IPS-20b (cell line): Measurements from ENCODE around the gene ZDHHC9.

Source experiments
- H3K27ac ChIP-seq: one replicate; pipeline ENCODE4 v1.5.1; 2013; ENCODE audit warnings: low read length
- H3K27me3 ChIP-seq: 2 replicates; pipeline ENCODE4 v1.6.1; 2013; ENCODE audit warnings: mild to moderate bottlenecking, low read length, inconsistent platforms; ENCODE audit not compliant: insufficient read depth
- H3K36me3 ChIP-seq: 2 replicates; pipeline ENCODE4 v1.6.1; 2013; ENCODE audit warnings: low read depth, mild to moderate bottlenecking, inconsistent platforms, low read length, moderate library complexity; ENCODE audit not compliant: insufficient read depth
- H3K4me1 ChIP-seq: 2 replicates; pipeline ENCODE4 v1.6.1; 2013; ENCODE audit warnings: mild to moderate bottlenecking, control low read depth, inconsistent platforms, low read length, moderate library complexity; ENCODE audit not compliant: insufficient read depth
- H3K4me3 ChIP-seq: 2 replicates; pipeline ENCODE4 v1.5.1; 2013; ENCODE audit warnings: mild to moderate bottlenecking, low read length, inconsistent platforms
- H3K9ac ChIP-seq: 2 replicates; pipeline ENCODE4 v1.6.1; 2013; ENCODE audit warnings: low read depth, mild to moderate bottlenecking, inconsistent platforms, low read length, moderate library complexity
- H3K9me3 ChIP-seq: 2 replicates; pipeline ENCODE4 v1.6.1; 2013; ENCODE audit warnings: mild to moderate bottlenecking, low read depth, low read length, inconsistent platforms; ENCODE audit not compliant: insufficient read depth

Gene ZDHHC9

GRCh38 chrX:129782706-129783105 is 61.0 kb downstream of the ZDHHC9 start:
- H3K4me1 ChIP-seq, result no peaks in the 10 kb centered on the region
- H3K9ac ChIP-seq, result no peak overlapping the region
- no peaks in the 10 kb centered on the region for H3K36me3 ChIP-seq
- H3K4me3 ChIP-seq, result no peak overlapping the region
- no peaks in the 10 kb centered on the region for H3K27me3 ChIP-seq
- no peaks in the 10 kb centered on the region for H3K9me3 ChIP-seq
- H3K27ac ChIP-seq, result no peak overlapping the region

GRCh38 chrX:129781680-129782495 is 61.8 kb downstream of the ZDHHC9 start:
- Histone ChIP-seq H3K9me3 (no peaks in the 10 kb centered on the region), H3K36me3 (no peaks in the 10 kb centered on the region), H3K4me3 (no peak overlapping the region), H3K4me1 (no peaks in the 10 kb centered on the region), H3K9ac (no peak overlapping the region), H3K27me3 (no peaks in the 10 kb centered on the region), H3K27ac (no peak overlapping the region)

- Histone ChIP-seq H3K27ac (no peak overlapping the region), H3K36me3 (no peaks in the 10 kb centered on the region), H3K4me1 (no peaks in the 10 kb centered on the region), H3K9me3 (no peaks in the 10 kb centered on the region), H3K9ac (no peak overlapping the region), H3K27me3 (no peaks in the 10 kb centered on the region), H3K4me3 (no peak overlapping the region)
Observed at GRCh38 chrX:129781134-129781672, 62.5 kb downstream of the ZDHHC9 start.

GRCh38 chrX:129780441-129781105 is 63.1 kb downstream of the ZDHHC9 start:
- Histone ChIP-seq H3K4me3 (no peak overlapping the region), H3K27me3 (no peaks in the 10 kb centered on the region), H3K4me1 (no peaks in the 10 kb centered on the region), H3K9me3 (no peaks in the 10 kb centered on the region), H3K27ac (no peak overlapping the region), H3K36me3 (no peaks in the 10 kb centered on the region), H3K9ac (no peak overlapping the region)

GRCh38 chrX:129779747-129780146 is 63.9 kb downstream of the ZDHHC9 start, which contains the start of gene SASH3:
SASH3 (plus strand) TSS chrX:129779949; CDS start chrX:129780098, 149 bp downstream.
- Histone ChIP-seq H3K4me3 (no peak within 1 kb of the TSS), H3K9ac (no peak within 1 kb of the TSS), H3K36me3 (no peaks in the 10 kb centered on the region), H3K4me1 (no peaks in the 10 kb centered on the region), H3K9me3 (no peaks in the 10 kb centered on the region), H3K27ac (no peak within 1 kb of the TSS), H3K27me3 (no peaks in the 10 kb centered on the region)

GRCh38 chrX:129779086-129779672 is 64.5 kb downstream of the ZDHHC9 start:
- no peaks in the 10 kb centered on the region for H3K9me3 ChIP-seq
- no peak overlapping the region for H3K27ac ChIP-seq
- H3K27me3 ChIP-seq, result no peaks in the 10 kb centered on the region
- H3K4me3 ChIP-seq, result no peak overlapping the region
- H3K36me3 ChIP-seq, result no peaks in the 10 kb centered on the region
- no peaks in the 10 kb centered on the region for H3K4me1 ChIP-seq
- H3K9ac ChIP-seq, result no peak overlapping the region

GRCh38 chrX:129777218-129778030 is 66.3 kb downstream of the ZDHHC9 start:
- no peaks in the 10 kb centered on the region for H3K4me1 ChIP-seq
- no peaks in the 10 kb centered on the region for H3K27me3 ChIP-seq
- no peaks in the 10 kb centered on the region for H3K9me3 ChIP-seq
- no peak overlapping the region for H3K4me3 ChIP-seq
- H3K9ac ChIP-seq, result no peak overlapping the region
- H3K36me3 ChIP-seq, result no peaks in the 10 kb centered on the region
- no peak overlapping the region for H3K27ac ChIP-seq

GRCh38 chrX:129773649-129774458 is 69.8 kb downstream of the ZDHHC9 start:
- Histone ChIP-seq H3K4me1 (no peaks in the 10 kb centered on the region), H3K27ac (no peak overlapping the region), H3K9ac (no peak overlapping the region), H3K4me3 (no peak overlapping the region), H3K9me3 (no peaks in the 10 kb centered on the region), H3K36me3 (no peaks in the 10 kb centered on the region), H3K27me3 (no peaks in the 10 kb centered on the region)

GRCh38 chrX:129772796-129773431 is 70.8 kb downstream of the ZDHHC9 start:
- H3K27ac ChIP-seq, result no peak overlapping the region
- no peak overlapping the region for H3K9ac ChIP-seq

GRCh38 chrX:129771266-129771995 is 72.3 kb downstream of the ZDHHC9 start:
- Histone ChIP-seq H3K9me3 (no peaks in the 10 kb centered on the region), H3K4me3 (no peak overlapping the region), H3K27ac (no peak overlapping the region), H3K4me1 (no peaks in the 10 kb centered on the region), H3K36me3 (no peaks in the 10 kb centered on the region), H3K27me3 (no peaks in the 10 kb centered on the region), H3K9ac (no peak overlapping the region)

More at GRCh38 chrX:129772796-129773431, 70.8 kb downstream of the ZDHHC9 start:
- H3K9me3 ChIP-seq, result no peaks in the 10 kb centered on the region
- no peaks in the 10 kb centered on the region for H3K4me1 ChIP-seq
- no peaks in the 10 kb centered on the region for H3K36me3 ChIP-seq
- H3K4me3 ChIP-seq, result no peak overlapping the region
- no peaks in the 10 kb centered on the region for H3K27me3 ChIP-seq
